Mammary epithelial cell (primary cell): ENCODE measurements around the gene MARCHF2.

Source experiments
- EZH2 ChIP-seq: IDR thresholded peaks from 2 replicates; pipeline ENCODE4 v1.6.1; 2012; ENCODE audit warnings: low read length, inconsistent platforms, borderline replicate concordance
- TF ChIP-seq, protein P1 (sequence below), 2 donors: IDR thresholded peaks in 1 of 2; conservative IDR thresholded peaks in 1 of 2; 2 replicates each; pipeline ENCODE4 v1.5.1; 2011 to 2012; ENCODE audit warnings: inconsistent platforms in 2 of 2, low read length in 2 of 2, mild to moderate bottlenecking in 2 of 2, control low read depth in 1 of 2, low read depth in 1 of 2; ENCODE audit not compliant: insufficient read depth in 1 of 2; ENCODE audit errors: extremely low read depth in 1 of 2

DNA sequence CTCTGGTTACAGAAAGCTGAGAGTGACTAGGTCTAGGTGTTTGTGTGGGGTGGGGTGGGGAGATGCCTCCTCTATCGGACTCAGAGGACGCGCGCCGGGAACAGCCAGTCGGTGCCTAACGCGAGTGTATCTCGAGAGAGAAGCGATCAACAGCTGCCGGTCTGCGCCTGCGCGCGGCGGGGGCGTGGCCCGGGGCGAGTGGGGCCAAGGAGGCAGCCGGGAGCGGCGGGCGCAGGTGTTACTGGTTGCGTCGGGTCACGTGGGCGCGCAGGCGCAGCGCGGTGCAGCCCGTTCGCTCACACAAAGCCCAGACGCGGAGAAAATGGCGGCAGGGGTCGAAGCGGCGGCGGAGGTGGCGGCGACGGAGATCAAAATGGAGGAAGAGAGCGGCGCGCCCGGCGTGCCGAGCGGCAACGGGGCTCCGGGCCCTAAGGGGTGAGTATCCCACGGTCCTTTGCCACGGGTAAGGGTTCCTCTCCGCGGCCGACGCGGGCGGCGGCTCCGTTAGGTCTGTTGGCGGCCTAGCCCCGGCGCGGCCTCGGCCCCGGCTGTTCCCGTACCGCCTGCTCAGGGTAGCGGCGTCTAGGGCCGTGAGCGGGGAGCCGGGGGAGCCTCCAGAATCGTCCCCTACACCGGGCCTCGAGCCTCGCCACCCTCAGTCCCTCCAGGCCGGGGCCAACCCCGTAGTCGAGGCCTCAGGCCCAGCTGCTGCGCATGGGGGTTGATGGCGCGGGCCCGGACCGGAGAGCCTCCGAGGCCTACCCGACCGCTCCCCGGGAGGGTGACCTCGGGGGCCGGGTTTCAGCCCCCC lies 31.8 kb downstream of the MARCHF2 start, which contains the start of gene HNRNPM:
- TF ChIP-seq EZH2, result no peak
- TF ChIP-seq, protein P1, sequence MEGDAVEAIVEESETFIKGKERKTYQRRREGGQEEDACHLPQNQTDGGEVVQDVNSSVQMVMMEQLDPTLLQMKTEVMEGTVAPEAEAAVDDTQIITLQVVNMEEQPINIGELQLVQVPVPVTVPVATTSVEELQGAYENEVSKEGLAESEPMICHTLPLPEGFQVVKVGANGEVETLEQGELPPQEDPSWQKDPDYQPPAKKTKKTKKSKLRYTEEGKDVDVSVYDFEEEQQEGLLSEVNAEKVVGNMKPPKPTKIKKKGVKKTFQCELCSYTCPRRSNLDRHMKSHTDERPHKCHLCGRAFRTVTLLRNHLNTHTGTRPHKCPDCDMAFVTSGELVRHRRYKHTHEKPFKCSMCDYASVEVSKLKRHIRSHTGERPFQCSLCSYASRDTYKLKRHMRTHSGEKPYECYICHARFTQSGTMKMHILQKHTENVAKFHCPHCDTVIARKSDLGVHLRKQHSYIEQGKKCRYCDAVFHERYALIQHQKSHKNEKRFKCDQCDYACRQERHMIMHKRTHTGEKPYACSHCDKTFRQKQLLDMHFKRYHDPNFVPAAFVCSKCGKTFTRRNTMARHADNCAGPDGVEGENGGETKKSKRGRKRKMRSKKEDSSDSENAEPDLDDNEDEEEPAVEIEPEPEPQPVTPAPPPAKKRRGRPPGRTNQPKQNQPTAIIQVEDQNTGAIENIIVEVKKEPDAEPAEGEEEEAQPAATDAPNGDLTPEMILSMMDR (conservative IDR thresholded peaks at IDR 0.05 in 1 of 2, IDR thresholded peaks at IDR 0.05 in 1 of 2; ENCODE audit: extremely low read depth in 1 of 2, insufficient read depth in 1 of 2, low read depth in 1 of 2, low read length in 2 of 2), result no peak
